ENCODE data around the gene USP28.
"Not testable (repeated sequence)": the region's sequence is repeated elsewhere in the genome, so short reads cannot be mapped to it uniquely, and the experiment has no call there.

Gene USP28

GRCh38 chr11:113773416-113774173, 101.8 kb downstream of the USP28 start, which contains the start of gene ZW10:
Gene ZW10 (minus strand): TSS chr11:113773692. CDS start chr11:113773666, 26 bp downstream.
- DNase-seq (ENCODE audit: low read depth): peak; percentile 97

- peak; percentile 46 for DNase-seq (ENCODE audit: low read depth)
Measured at GRCh38 chr11:113773092-113773415, 102.3 kb downstream of the USP28 start.

GRCh38 chr11:113771964-113772363, 103.4 kb downstream of the USP28 start:
- no peak for DNase-seq (ENCODE audit: low read depth)

GRCh38 chr11:113764527-113765219, 110.7 kb downstream of the USP28 start:
- no peak for DNase-seq (ENCODE audit: low read depth)

GRCh38 chr11:113763040-113763439, 112.3 kb downstream of the USP28 start:
- DNase-seq (ENCODE audit: low read depth): not testable (repeated sequence)

GRCh38 chr11:113760241-113760640, 115.1 kb downstream of the USP28 start:
- no peak for DNase-seq (ENCODE audit: low read depth)

GRCh38 chr11:113752932-113753331, 122.4 kb downstream of the USP28 start:
- DNase-seq (ENCODE audit: low read depth): no peak
